Smooth muscle cell (in vitro differentiated cells): ENCODE data around the gene ATG16L2. TPM values are rescaled to one million over a fixed set of nuclear protein-coding genes. Genes with fewer than 3 reads are reported as not detected.
A peak's percentile ranks its signal among the peaks of the same experiment; 100 is the strongest.

Experiments used
- DNase-seq: peaks from one replicate; lab custom pipeline; 2025; ENCODE audit not compliant: unreplicated experiment; lab: John Stamatoyannopoulos, UW
- H2AFZ ChIP-seq: fragments of 200-600 bp; sonication (generic); 2 replicates; pipeline ENCODE4 v1.6.0; 2016; ENCODE audit warnings: antibody characterized with exemption, low read depth, mild to moderate bottlenecking
- H3F3A ChIP-seq: fragments of 200-600 bp; sonication (generic); 2 replicates; pipeline ENCODE4 v1.6.0; 2017; ENCODE audit warnings: antibody characterized with exemption, low read depth
- H3K27ac ChIP-seq: fragments of 200-600 bp; sonication (generic); 2 replicates; pipeline ENCODE4 v1.5.1; 2016; ENCODE audit warnings: low read depth, mild to moderate bottlenecking
- H3K27me3 ChIP-seq: fragments of 200-600 bp; sonication (generic); 2 replicates; pipeline ENCODE4 v1.6.1; 2016; ENCODE audit warnings: low read depth, mild to moderate bottlenecking
- H3K36me3 ChIP-seq: fragments of 200-600 bp; sonication (generic); 2 replicates; pipeline ENCODE4 v1.5.1; 2016; ENCODE audit warnings: low read depth
- H3K4me1 ChIP-seq: fragments of 200-600 bp; sonication (generic); 2 replicates; pipeline ENCODE4 v1.5.1; 2016; ENCODE audit warnings: low read depth
- H3K4me2 ChIP-seq: fragments of 200-600 bp; sonication (generic); 2 replicates; pipeline ENCODE4 v1.6.0; 2016; ENCODE audit warnings: mild to moderate bottlenecking
- H3K4me3 ChIP-seq: fragments of 200-600 bp; sonication (generic); 2 replicates; pipeline ENCODE4 v1.5.1; 2016; ENCODE audit warnings: mild to moderate bottlenecking
- H3K79me2 ChIP-seq: fragments of 200-600 bp; sonication (generic); 2 replicates; pipeline ENCODE4 v1.6.0; 2016; ENCODE audit warnings: low read depth, mild to moderate bottlenecking
- H3K9ac ChIP-seq: fragments of 200-600 bp; sonication (generic); 2 replicates; pipeline ENCODE4 v1.6.0; 2016; ENCODE audit warnings: low read depth
- H3K9me3 ChIP-seq: fragments of 200-600 bp; sonication (generic); replicated peaks from 2 replicates; pipeline ENCODE4 v1.5.1; 2016; ENCODE audit warnings: low read depth
- H4K20me1 ChIP-seq: fragments of 200-600 bp; sonication (generic); 2 replicates; pipeline ENCODE4 v1.6.0; 2016; ENCODE audit warnings: low read depth
- WGBS: methylation state at CpG from one replicate; pipeline ENCODE4 v1.1.7; 2016; ENCODE audit warnings: low lambda C conversion rate; 5-methylcytosine and 5-hydroxymethylcytosine counted together
- polyA plus RNA-seq: library from polyadenylated mRNA; unstranded; fragments of >200 nt; fragmentation: Nextera tagmentation; extraction: Ambion mirVana; gene quantifications from 2 replicates; pipeline ENCODE4 v1.2.1, GENCODE V29; 2016
- total RNA-seq: library from RNA; depleted of rRNA; stranded (reverse); fragments of >200 nt; gene quantifications from 2 replicates; pipeline ENCODE4 v1.2.3, GENCODE V29; 2014
- TF ChIP-seq, protein P1 (sequence below): fragments of 200-600 bp; sonication (generic); IDR thresholded peaks from 2 replicates; pipeline ENCODE4 v1.5.1; 2017; ENCODE audit warnings: borderline replicate concordance, mild to moderate bottlenecking, antibody characterized with exemption; ENCODE audit not compliant: insufficient read depth, poor library complexity, severe bottlenecking

The ATG16L2 gene
- total and polyA plus RNA-seq, 2 experiments from 2014 or later: 7.4 to 9.3 TPM

GRCh38 chr11:72774499-72774898 is 39.7 kb upstream of the ATG16L2 start:
- TF ChIP-seq, protein P1, sequence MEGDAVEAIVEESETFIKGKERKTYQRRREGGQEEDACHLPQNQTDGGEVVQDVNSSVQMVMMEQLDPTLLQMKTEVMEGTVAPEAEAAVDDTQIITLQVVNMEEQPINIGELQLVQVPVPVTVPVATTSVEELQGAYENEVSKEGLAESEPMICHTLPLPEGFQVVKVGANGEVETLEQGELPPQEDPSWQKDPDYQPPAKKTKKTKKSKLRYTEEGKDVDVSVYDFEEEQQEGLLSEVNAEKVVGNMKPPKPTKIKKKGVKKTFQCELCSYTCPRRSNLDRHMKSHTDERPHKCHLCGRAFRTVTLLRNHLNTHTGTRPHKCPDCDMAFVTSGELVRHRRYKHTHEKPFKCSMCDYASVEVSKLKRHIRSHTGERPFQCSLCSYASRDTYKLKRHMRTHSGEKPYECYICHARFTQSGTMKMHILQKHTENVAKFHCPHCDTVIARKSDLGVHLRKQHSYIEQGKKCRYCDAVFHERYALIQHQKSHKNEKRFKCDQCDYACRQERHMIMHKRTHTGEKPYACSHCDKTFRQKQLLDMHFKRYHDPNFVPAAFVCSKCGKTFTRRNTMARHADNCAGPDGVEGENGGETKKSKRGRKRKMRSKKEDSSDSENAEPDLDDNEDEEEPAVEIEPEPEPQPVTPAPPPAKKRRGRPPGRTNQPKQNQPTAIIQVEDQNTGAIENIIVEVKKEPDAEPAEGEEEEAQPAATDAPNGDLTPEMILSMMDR: no peak
- Histone ChIP-seq H3K27me3 (no peaks in the 10 kb centered on the region), H3F3A (peaks cover 18% of the 10 kb centered on the region), H3K4me1 (peaks cover 19% of the 10 kb centered on the region), H3K79me2 (peaks cover 17% of the 10 kb centered on the region), H3K4me2 (no peak overlapping the region), H3K27ac (peak overlapping the region; percentile 97), H3K4me3 (no peak overlapping the region), H4K20me1 (peaks cover 9% of the 10 kb centered on the region), H3K9me3 (no peaks in the 10 kb centered on the region), H3K9ac (peak overlapping the region; percentile 47), H2AFZ (no peak overlapping the region), H3K36me3 (no peaks in the 10 kb centered on the region)
- no peak for DNase-seq
- 86% methylated on average over 6 of the region's 6 CpGs for WGBS

- Histone ChIP-seq H3K9ac (no peak overlapping the region), H3K4me1 (peaks cover 19% of the 10 kb centered on the region), H3K4me3 (no peak overlapping the region), H3F3A (peaks cover 18% of the 10 kb centered on the region), H2AFZ (no peak overlapping the region), H3K9me3 (no peaks in the 10 kb centered on the region), H3K36me3 (no peaks in the 10 kb centered on the region), H3K79me2 (peaks cover 9% of the 10 kb centered on the region), H3K4me2 (no peak overlapping the region), H3K27me3 (no peaks in the 10 kb centered on the region), H4K20me1 (peaks cover 9% of the 10 kb centered on the region), H3K27ac (peak overlapping the region; percentile 97)
- no peak for DNase-seq
- TF ChIP-seq, protein P1: no peak
- WGBS: 91% methylated on average over 7 of the region's 7 CpGs
These were observed 38.7 kb upstream of the ATG16L2 start for GRCh38 chr11:72775288-72776110.

DNA sequence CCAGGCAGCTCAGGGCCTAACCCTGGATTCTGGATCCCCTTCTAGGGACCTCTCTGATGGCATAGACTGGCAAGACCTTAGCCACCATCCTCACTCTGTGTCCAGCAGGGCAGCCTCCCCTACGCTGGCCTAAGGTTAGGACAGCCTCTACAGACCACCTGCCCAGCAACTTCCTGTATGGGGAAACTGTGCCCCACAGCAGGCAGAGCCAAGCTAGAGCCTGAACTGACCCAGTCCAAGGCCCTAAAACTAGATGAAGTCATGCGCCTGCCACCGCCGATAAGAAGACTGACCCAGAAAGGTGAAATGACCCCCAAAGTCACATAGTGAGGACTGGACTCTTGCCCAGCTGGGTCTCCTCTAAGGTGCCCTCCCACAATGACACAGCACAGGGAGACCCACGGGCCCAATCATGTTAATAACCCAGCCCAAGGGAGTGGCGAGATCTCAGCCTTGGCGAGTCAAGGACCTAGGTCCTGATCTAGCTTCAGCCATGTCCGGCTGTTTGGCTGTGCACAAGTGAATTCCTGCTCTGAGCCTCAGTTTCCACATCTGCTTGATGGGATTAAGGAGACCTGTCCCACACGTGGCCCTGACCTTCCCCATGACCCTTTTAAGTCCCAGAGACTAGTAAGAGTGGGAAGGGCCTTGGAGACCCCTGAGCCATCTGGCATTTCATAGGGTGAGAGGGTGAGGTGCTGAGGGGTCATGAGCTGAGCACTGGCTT is 37.9 kb upstream of the ATG16L2 start:
- peak overlapping the region; percentile 3 for H3K27ac ChIP-seq
- 89% methylated on average over 9 of the region's 9 CpGs for WGBS
- TF ChIP-seq, protein P1: no peak
- H3K4me3 ChIP-seq: no peak overlapping the region
- peaks cover 19% of the 10 kb centered on the region for H3K4me1 ChIP-seq
- H3F3A ChIP-seq: peaks cover 18% of the 10 kb centered on the region
- no peak overlapping the region for H3K4me2 ChIP-seq
- no peak overlapping the region for H2AFZ ChIP-seq
- H4K20me1 ChIP-seq: peaks cover 9% of the 10 kb centered on the region
- H3K36me3 ChIP-seq: no peaks in the 10 kb centered on the region
- no peaks in the 10 kb centered on the region for H3K9me3 ChIP-seq
- peaks cover 10% of the 10 kb centered on the region for H3K79me2 ChIP-seq
- H3K27me3 ChIP-seq: no peaks in the 10 kb centered on the region
- no peak overlapping the region for H3K9ac ChIP-seq
- DNase-seq: no peak
